Right ventricle myocardium superior (tissue), 1 donor: ENCODE measurements around the gene ZNF626. TPM values are rescaled to one million over a fixed set of nuclear protein-coding genes. Genes with fewer than 3 reads are reported as not detected.

Source experiments
- total RNA-seq: library from RNA; stranded (reverse); fragmentation: NEBNext Ultra II Directional; extraction: Animal tissue kit (Norgen Biotek cat#: 25700); gene quantifications from one replicate; pipeline ENCODE4 v1.2.1, GENCODE V29; 2021
- donor health status: DM: no; HTN: yes; CAD: no; lungs with severe emphysema.

The ZNF626 gene
- total RNA-seq, 1 donor from 2014 or later = 5.9 TPM

Other genes starting within 250 kb of the ZNF626 start
- gene ZNF737, start 95.8 kb downstream of the ZNF626 start, total RNA-seq = 4.1 TPM
- gene ZNF66, start 114.7 kb upstream of the ZNF626 start, total RNA-seq = 0.62 TPM